OCI-LY1 (cell line): ENCODE measurements around the gene MAST4.

Source experiments
- H2AFZ ChIP-seq: fragments of 200-600 bp; sonication (generic), shearing (Covaris generic); 2 replicates; pipeline ENCODE4 v1.6.0; 2014; ENCODE audit warnings: antibody characterized with exemption, mild to moderate bottlenecking, low read length
- H3F3A ChIP-seq: fragments of 200-600 bp; sonication (generic), shearing (Covaris generic); 2 replicates; pipeline ENCODE4 v1.6.0; 2014; ENCODE audit warnings: mild to moderate bottlenecking, antibody characterized with exemption, low read length, moderate library complexity; ENCODE audit not compliant: insufficient read depth
- H3K27ac ChIP-seq: fragments of 200-600 bp; sonication (generic); 2 replicates; pipeline ENCODE4 v1.5.1; 2014; ENCODE audit warnings: low read length, mixed run types, mild to moderate bottlenecking, low read depth; ENCODE audit not compliant: poor library complexity, severe bottlenecking
- H3K27me3 ChIP-seq: fragments of 200-600 bp; sonication (generic); 2 replicates; pipeline ENCODE4 v1.6.0; 2014; ENCODE audit warnings: antibody characterized with exemption, mild to moderate bottlenecking, low read length, moderate library complexity; ENCODE audit not compliant: insufficient read depth
- H3K36me3 ChIP-seq: fragments of 200-600 bp; sonication (generic); 2 replicates; pipeline ENCODE4 v1.6.1; 2014; ENCODE audit warnings: mild to moderate bottlenecking, antibody characterized with exemption, low read length, moderate library complexity, mixed read lengths; ENCODE audit not compliant: insufficient read depth
- H3K4me1 ChIP-seq: fragments of 200-600 bp; sonication (generic); 2 replicates; pipeline ENCODE4 v1.5.1; 2014; ENCODE audit warnings: mild to moderate bottlenecking, low read length, moderate library complexity; ENCODE audit not compliant: insufficient read depth, severe bottlenecking
- H3K4me2 ChIP-seq: fragments of 200-600 bp; sonication (generic), shearing (Covaris generic); 2 replicates; pipeline ENCODE4 v1.6.1; 2014; ENCODE audit warnings: low read length
- H3K4me3 ChIP-seq: fragments of 200-600 bp; sonication (generic); 2 replicates; pipeline ENCODE4 v1.5.1; 2014; ENCODE audit warnings: low read length, low read depth, mild to moderate bottlenecking, mixed read lengths; ENCODE audit not compliant: poor library complexity, severe bottlenecking
- H3K79me2 ChIP-seq: fragments of 200-600 bp; shearing (Covaris generic); 2 replicates; pipeline ENCODE4 v1.6.1; 2016; ENCODE audit warnings: mixed run types, low read length, mixed read lengths; ENCODE audit not compliant: insufficient read depth
- H3K9ac ChIP-seq: fragments of 200-600 bp; sonication (generic), shearing (Covaris generic); 2 replicates; pipeline ENCODE4 v1.6.1; 2014; ENCODE audit warnings: mild to moderate bottlenecking, low read length, mixed read lengths
- H3K9me2 ChIP-seq: fragments of 200-600 bp; sonication (generic), shearing (Covaris generic); 2 replicates; pipeline ENCODE4 v1.6.1; 2014; ENCODE audit warnings: low read depth, mild to moderate bottlenecking, low read length, mixed read lengths
- H3K9me3 ChIP-seq: fragments of 200-600 bp; shearing (Covaris generic); 2 replicates; pipeline ENCODE4 v1.6.1; 2014; ENCODE audit warnings: low read length, mixed read lengths
- H4K20me1 ChIP-seq: fragments of 200-600 bp; sonication (generic), shearing (Covaris generic); 2 replicates; pipeline ENCODE4 v1.6.0; 2016; ENCODE audit warnings: mild to moderate bottlenecking, low read length; ENCODE audit not compliant: insufficient read depth
- EZH2 ChIP-seq: fragments of 200-600 bp; sonication (generic), shearing (Covaris generic); IDR thresholded peaks from 2 replicates; pipeline ENCODE4 v1.8.0; 2017; ENCODE audit warnings: borderline replicate concordance, mixed run types, mild to moderate bottlenecking, antibody characterized with exemption, low read length, moderate library complexity, mixed read lengths
- TF ChIP-seq, protein P1 (sequence below): fragments of 200-600 bp; sonication (generic), shearing (Covaris generic); IDR thresholded peaks from 2 replicates; pipeline ENCODE4 v1.5.1; 2017; ENCODE audit warnings: mild to moderate bottlenecking, antibody characterized with exemption, low read length, moderate library complexity, mixed read lengths

The MAST4 gene

DNA sequence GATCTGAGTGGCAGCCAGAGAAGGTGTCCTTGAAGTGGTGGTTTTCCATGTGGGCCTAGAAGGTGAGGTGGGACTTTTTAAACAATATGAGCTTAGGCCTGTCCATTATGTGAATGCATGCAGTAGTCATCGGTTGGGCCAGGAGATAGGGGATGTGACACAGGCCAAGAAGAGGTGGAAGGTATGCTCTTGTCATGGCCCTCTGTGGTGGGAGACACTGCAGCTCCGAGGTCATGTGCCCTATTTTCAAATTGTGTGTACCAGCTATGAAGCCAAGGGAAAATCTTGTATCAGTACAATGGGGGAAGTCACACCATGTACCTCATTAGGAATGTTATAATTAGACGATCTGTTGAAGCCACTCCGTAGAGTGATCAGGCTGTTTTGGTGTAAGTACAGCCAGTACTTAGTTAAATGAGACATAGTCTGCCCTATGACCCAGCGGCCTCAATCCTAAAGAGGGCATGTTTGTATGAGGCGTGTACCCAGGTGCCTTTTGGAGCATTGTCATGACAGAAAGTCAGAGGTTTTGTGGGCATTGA is 280.1 kb downstream of the MAST4 start:
- Histone ChIP-seq H3K4me1 (no peaks in the 10 kb centered on the region), H3K4me3 (no peak overlapping the region), H4K20me1 (no peaks in the 10 kb centered on the region), H3K27ac (no peak overlapping the region), H3K9me2 (no peaks in the 10 kb centered on the region), H2AFZ (no peak overlapping the region), H3K9ac (no peak overlapping the region), H3F3A (no peaks in the 10 kb centered on the region), H3K27me3 (no peaks in the 10 kb centered on the region), H3K9me3 (no peaks in the 10 kb centered on the region), H3K4me2 (no peak overlapping the region), H3K36me3 (no peaks in the 10 kb centered on the region), H3K79me2 (no peaks in the 10 kb centered on the region)
- no peak for TF ChIP-seq EZH2
- TF ChIP-seq, protein P1, sequence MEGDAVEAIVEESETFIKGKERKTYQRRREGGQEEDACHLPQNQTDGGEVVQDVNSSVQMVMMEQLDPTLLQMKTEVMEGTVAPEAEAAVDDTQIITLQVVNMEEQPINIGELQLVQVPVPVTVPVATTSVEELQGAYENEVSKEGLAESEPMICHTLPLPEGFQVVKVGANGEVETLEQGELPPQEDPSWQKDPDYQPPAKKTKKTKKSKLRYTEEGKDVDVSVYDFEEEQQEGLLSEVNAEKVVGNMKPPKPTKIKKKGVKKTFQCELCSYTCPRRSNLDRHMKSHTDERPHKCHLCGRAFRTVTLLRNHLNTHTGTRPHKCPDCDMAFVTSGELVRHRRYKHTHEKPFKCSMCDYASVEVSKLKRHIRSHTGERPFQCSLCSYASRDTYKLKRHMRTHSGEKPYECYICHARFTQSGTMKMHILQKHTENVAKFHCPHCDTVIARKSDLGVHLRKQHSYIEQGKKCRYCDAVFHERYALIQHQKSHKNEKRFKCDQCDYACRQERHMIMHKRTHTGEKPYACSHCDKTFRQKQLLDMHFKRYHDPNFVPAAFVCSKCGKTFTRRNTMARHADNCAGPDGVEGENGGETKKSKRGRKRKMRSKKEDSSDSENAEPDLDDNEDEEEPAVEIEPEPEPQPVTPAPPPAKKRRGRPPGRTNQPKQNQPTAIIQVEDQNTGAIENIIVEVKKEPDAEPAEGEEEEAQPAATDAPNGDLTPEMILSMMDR, result no peak

- H3K4me2 ChIP-seq, result no peak overlapping the region
- no peaks in the 10 kb centered on the region for H3F3A ChIP-seq
- H2AFZ ChIP-seq, result no peak overlapping the region
- H3K79me2 ChIP-seq, result no peaks in the 10 kb centered on the region
- no peak for TF ChIP-seq EZH2
- TF ChIP-seq, protein P1, result no peak
- no peaks in the 10 kb centered on the region for H3K9me2 ChIP-seq
- no peaks in the 10 kb centered on the region for H3K27me3 ChIP-seq
- H3K9me3 ChIP-seq, result no peaks in the 10 kb centered on the region
- no peak overlapping the region for H3K9ac ChIP-seq
- no peaks in the 10 kb centered on the region for H3K36me3 ChIP-seq
- no peak overlapping the region for H3K27ac ChIP-seq
- no peak overlapping the region for H3K4me3 ChIP-seq
- no peaks in the 10 kb centered on the region for H4K20me1 ChIP-seq
- no peaks in the 10 kb centered on the region for H3K4me1 ChIP-seq
Measured at GRCh38 chr5:66877843-66878242, 281.6 kb downstream of the MAST4 start.

- no peaks in the 10 kb centered on the region for H3K9me2 ChIP-seq
- H3K79me2 ChIP-seq, result no peaks in the 10 kb centered on the region
- no peak overlapping the region for H3K4me2 ChIP-seq
- no peaks in the 10 kb centered on the region for H3K27me3 ChIP-seq
- H3K36me3 ChIP-seq, result no peaks in the 10 kb centered on the region
- H3F3A ChIP-seq, result no peaks in the 10 kb centered on the region
- no peak overlapping the region for H3K9ac ChIP-seq
- H4K20me1 ChIP-seq, result no peaks in the 10 kb centered on the region
- no peak overlapping the region for H2AFZ ChIP-seq
- H3K4me1 ChIP-seq, result no peaks in the 10 kb centered on the region
- TF ChIP-seq EZH2, result no peak
- TF ChIP-seq, protein P1, result no peak
- no peak overlapping the region for H3K27ac ChIP-seq
- no peaks in the 10 kb centered on the region for H3K9me3 ChIP-seq
- no peak overlapping the region for H3K4me3 ChIP-seq
Measured at GRCh38 chr5:66880401-66880800, 284.2 kb downstream of the MAST4 start.
